Adipocyte (in vitro differentiated cells): ENCODE results near the gene TJP2.

Experiments used
- DNase-seq: peaks from one replicate; pipeline ENCODE4 v3.0.0-alpha.2; 2015; ENCODE audit warnings: low read depth
- H3K27me3 ChIP-seq: replicated peaks from 2 replicates; pipeline ENCODE4 v1.7.0; 2013; ENCODE audit warnings: mild to moderate bottlenecking, low read length, moderate library complexity; ENCODE audit not compliant: control insufficient read depth, insufficient read depth
- H3K36me3 ChIP-seq: 2 replicates; pipeline ENCODE4 v1.7.0; 2013; ENCODE audit warnings: low read length, mild to moderate bottlenecking, moderate library complexity; ENCODE audit not compliant: control insufficient read depth, insufficient read depth, severe bottlenecking
- H3K4me1 ChIP-seq: 2 replicates; pipeline ENCODE4 v1.7.0; 2013; ENCODE audit warnings: mild to moderate bottlenecking, low read length, moderate library complexity; ENCODE audit not compliant: control insufficient read depth, insufficient read depth
- H3K4me3 ChIP-seq: 2 replicates; pipeline ENCODE4 v1.7.0; 2013; ENCODE audit warnings: mild to moderate bottlenecking, low read length, moderate library complexity
- H3K9ac ChIP-seq: 2 replicates; pipeline ENCODE4 v1.7.0; 2013; ENCODE audit warnings: mild to moderate bottlenecking, low read length, moderate library complexity
- H3K9me3 ChIP-seq: 2 replicates; pipeline ENCODE4 v1.7.0; 2013; ENCODE audit warnings: mild to moderate bottlenecking, low read length, moderate library complexity; ENCODE audit not compliant: control insufficient read depth

TJP2 gene

GRCh38 chr9:69173891-69174615 is at the start of gene TJP2:
Gene TJP2, plus strand, starts transcription at chr9:69174277. Its CDS starts 96 bp downstream, at chr9:69174373.
- peak; percentile 85 for DNase-seq
- peak within 1 kb of the TSS; percentile 96 for H3K4me3 ChIP-seq

GRCh38 chr9:69130456-69131441 is 43.3 kb upstream of the TJP2 start:
- Histone ChIP-seq H3K4me3 (peak overlapping the region; percentile 44), H3K9ac (peak overlapping the region; percentile 46), H3K27me3 (peaks cover 11% of the 10 kb centered on the region), H3K4me1 (peaks cover 24% of the 10 kb centered on the region), H3K9me3 (no peaks in the 10 kb centered on the region), H3K36me3 (no peaks in the 10 kb centered on the region)
- peak; percentile 82 for DNase-seq

More at GRCh38 chr9:69173891-69174615, at the start of gene TJP2:
- no peaks in the 10 kb centered on the region for H3K27me3 ChIP-seq
- no peaks in the 10 kb centered on the region for H3K36me3 ChIP-seq
- H3K4me1 ChIP-seq, result peaks cover 44% of the 10 kb centered on the region
- peak within 1 kb of the TSS; percentile 93 for H3K9ac ChIP-seq
- no peaks in the 10 kb centered on the region for H3K9me3 ChIP-seq

DNA sequence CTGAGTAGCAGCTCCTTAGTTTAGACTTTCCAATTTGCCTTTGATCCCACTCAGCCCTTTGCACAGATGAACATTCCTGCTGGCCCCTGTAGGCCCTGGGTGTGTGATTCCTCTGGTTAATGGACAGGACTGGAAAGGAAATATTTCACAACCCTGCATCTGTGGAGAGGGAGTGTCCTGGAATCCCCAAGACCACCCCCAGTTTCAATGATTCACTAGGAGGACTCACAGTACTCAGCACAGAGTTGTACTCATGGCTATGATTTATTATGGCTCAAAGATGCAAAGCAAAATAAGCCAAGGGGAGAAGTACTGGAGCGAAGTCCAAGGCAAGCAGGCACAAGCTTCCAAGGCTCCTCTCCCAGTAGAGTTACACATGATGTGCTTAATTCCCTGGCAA is 42.4 kb upstream of the TJP2 start:
- Histone ChIP-seq H3K9me3 (no peaks in the 10 kb centered on the region), H3K9ac (no peak overlapping the region), H3K4me1 (peaks cover 24% of the 10 kb centered on the region), H3K4me3 (peak overlapping the region; percentile 44), H3K36me3 (no peaks in the 10 kb centered on the region), H3K27me3 (peaks cover 11% of the 10 kb centered on the region)
- peak; percentile 83 for DNase-seq

DNA sequence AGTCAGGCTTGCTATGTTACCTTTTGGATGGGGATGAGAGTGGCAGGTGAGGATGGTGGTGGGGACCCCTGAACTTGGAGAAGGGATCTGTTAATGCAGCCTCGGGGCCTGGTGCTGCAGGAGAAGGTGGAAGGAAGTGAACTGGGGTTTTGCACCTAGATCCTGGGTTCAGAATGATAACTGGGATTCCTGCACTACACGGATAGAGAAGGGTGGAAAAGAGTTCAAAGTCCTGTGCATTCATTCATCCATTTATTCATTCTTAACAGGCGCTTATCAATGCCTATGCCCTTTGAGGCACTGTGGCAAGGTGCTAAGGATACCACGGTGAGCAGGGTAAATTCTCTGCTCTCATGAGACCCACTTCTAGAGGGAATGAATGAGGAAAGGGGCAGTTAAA is 41.7 kb upstream of the TJP2 start:
- H3K4me3 ChIP-seq, result peak overlapping the region; percentile 13
- peaks cover 24% of the 10 kb centered on the region for H3K4me1 ChIP-seq
- H3K9me3 ChIP-seq, result no peaks in the 10 kb centered on the region
- no peaks in the 10 kb centered on the region for H3K36me3 ChIP-seq
- no peak for DNase-seq
- peaks cover 11% of the 10 kb centered on the region for H3K27me3 ChIP-seq
- peak overlapping the region; percentile 22 for H3K9ac ChIP-seq

GRCh38 chr9:69134412-69134811 is 39.7 kb upstream of the TJP2 start:
- Histone ChIP-seq H3K9ac (no peak overlapping the region), H3K27me3 (peaks cover 11% of the 10 kb centered on the region), H3K4me1 (peaks cover 24% of the 10 kb centered on the region), H3K36me3 (no peaks in the 10 kb centered on the region), H3K9me3 (no peaks in the 10 kb centered on the region), H3K4me3 (no peak overlapping the region)
- DNase-seq, result no peak

DNA sequence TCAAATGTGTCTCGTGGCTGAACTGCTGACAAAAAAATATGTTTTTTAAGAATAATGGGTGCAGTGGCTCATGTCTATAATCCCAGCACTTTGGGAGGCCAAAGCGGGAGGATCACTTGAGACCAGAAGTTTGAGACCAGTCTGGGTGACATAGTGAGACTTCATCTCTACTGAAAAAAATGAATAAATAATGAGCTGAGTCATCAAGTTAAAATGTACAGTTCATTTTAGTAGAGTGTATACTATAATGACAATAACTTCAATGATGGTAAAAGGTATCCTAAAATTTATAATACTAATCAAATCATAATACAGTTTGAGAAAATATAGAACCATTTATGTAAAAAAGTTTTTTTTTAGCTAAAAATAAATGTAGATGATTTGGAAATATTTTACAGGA is 37.9 kb upstream of the TJP2 start:
- Histone ChIP-seq H3K36me3 (no peaks in the 10 kb centered on the region), H3K4me1 (peaks cover 11% of the 10 kb centered on the region), H3K27me3 (peaks cover 11% of the 10 kb centered on the region), H3K9ac (no peak overlapping the region), H3K4me3 (no peak overlapping the region), H3K9me3 (no peaks in the 10 kb centered on the region)
- no peak for DNase-seq

GRCh38 chr9:69136779-69137178 is 37.3 kb upstream of the TJP2 start:
- DNase-seq, result no peak

DNA sequence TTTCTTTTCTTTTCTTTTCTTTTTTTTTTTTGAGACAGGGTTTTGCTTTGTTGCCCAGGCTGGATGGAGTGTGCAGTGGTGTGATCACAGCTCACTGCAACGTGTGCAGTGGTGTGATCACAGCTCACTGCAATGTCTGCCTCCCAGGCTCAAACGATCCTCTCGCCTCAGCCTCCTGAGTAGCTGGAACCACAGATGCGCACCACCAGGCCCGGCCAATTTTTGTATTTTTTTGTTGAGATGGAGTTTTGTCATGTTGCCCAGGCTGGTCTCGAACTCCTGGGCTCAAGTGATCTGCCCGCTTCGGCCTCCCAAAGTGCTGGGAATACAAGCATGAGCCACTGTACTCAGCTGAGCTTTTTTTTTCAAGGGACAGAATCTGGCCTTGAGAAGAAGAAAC is 36.8 kb upstream of the TJP2 start:
- peaks cover 11% of the 10 kb centered on the region for H3K27me3 ChIP-seq
- no peaks in the 10 kb centered on the region for H3K9me3 ChIP-seq
- no peak for DNase-seq
- H3K36me3 ChIP-seq, result no peaks in the 10 kb centered on the region
- H3K9ac ChIP-seq, result no peak overlapping the region
- H3K4me1 ChIP-seq, result peaks cover 2% of the 10 kb centered on the region
- no peak overlapping the region for H3K4me3 ChIP-seq

More at GRCh38 chr9:69136779-69137178, 37.3 kb upstream of the TJP2 start:
- H3K27me3 ChIP-seq, result peaks cover 11% of the 10 kb centered on the region
- H3K36me3 ChIP-seq, result no peaks in the 10 kb centered on the region
- no peaks in the 10 kb centered on the region for H3K9me3 ChIP-seq
- peaks cover 7% of the 10 kb centered on the region for H3K4me1 ChIP-seq
- H3K4me3 ChIP-seq, result no peak overlapping the region
- no peak overlapping the region for H3K9ac ChIP-seq

DNA sequence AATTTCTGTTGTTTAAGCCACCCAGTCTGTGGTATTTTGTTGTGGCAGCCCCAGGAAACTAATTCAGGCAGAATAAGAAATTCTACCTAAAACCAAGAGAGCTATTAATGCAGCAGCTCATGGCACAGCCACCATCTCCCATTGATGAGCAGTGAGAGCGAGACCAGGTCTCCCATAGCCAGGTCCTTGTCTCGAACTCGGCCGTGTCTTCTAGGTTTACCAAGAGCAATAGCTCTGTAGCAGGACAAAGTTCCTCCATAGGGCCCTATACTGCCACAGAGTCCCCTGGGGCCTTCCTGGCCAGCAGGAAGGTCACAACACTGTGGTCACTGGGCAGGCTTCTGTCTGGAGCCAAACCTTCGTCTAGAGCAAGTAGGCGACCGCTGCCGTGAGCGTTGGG is 34.5 kb upstream of the TJP2 start:
- no peaks in the 10 kb centered on the region for H3K36me3 ChIP-seq
- peaks cover 5% of the 10 kb centered on the region for H3K27me3 ChIP-seq
- H3K4me1 ChIP-seq, result no peaks in the 10 kb centered on the region
- H3K9me3 ChIP-seq, result no peaks in the 10 kb centered on the region
- no peak for DNase-seq
- H3K9ac ChIP-seq, result no peak overlapping the region
- no peak overlapping the region for H3K4me3 ChIP-seq

DNA sequence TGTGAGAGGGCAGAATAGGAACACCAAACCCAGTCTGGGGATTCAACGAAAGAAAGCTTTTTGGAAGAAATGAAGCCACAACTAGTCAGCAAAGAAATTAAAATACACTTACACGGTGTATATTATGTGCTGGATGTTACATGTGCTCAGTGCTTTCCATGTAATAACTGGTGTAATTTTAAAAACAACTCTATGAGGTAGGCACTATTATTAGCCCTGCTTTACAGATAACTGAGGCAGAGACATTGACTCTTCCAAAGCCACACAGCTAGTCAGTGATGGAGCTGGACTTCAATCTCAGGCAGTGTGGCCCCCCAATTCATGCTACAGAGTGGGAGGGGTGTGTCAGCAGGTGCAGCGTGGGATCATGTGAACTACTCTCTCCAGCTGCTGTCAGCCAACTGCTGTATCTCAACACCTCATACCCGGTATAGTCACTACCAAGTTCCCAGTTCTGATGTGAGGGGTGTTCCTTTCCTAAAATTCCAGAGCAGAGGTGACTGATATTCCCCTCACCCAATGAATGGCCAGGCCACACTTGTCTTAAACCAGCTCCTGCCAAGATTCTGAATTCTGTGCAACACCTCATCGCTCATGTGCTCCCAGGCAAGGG is 33.8 kb upstream of the TJP2 start:
- no peaks in the 10 kb centered on the region for H3K4me1 ChIP-seq
- no peaks in the 10 kb centered on the region for H3K36me3 ChIP-seq
- H3K27me3 ChIP-seq, result no peaks in the 10 kb centered on the region
- H3K4me3 ChIP-seq, result no peak overlapping the region
- no peak overlapping the region for H3K9ac ChIP-seq
- no peaks in the 10 kb centered on the region for H3K9me3 ChIP-seq
- no peak for DNase-seq

DNA sequence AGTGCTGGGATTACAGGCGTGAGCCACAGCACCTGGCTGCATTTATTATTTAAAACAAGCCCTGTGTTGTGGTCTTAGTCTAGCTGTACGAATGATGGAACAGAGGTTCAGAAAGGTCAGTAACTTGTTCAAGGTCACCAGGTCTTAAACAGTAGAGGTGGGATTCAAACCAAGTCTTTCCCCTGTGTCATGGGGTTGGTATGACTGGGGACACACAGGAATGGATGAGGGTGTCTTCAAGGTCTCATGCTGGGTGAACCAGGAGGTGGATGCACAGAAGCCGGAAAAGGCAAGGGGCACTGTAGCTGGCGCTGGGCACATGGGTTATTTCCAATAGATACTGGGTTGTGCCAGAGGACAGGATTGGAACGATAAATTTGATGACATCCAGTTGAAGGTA is 32.2 kb upstream of the TJP2 start:
- Histone ChIP-seq H3K4me3 (no peak overlapping the region), H3K9ac (no peak overlapping the region), H3K9me3 (no peaks in the 10 kb centered on the region), H3K27me3 (no peaks in the 10 kb centered on the region), H3K4me1 (no peaks in the 10 kb centered on the region), H3K36me3 (no peaks in the 10 kb centered on the region)
- no peak for DNase-seq
